ENCODE data around the gene MAP4.
A peak's percentile ranks its signal among the peaks of the same experiment; 100 is the strongest.

MAP4 gene

GRCh38 chr3:48001991-48002390 lies 14.2 kb downstream of the MAP4 start:
- TF ChIP-seq CTCF (IDR thresholded peaks at IDR 0.05; ENCODE audit: borderline replicate concordance, insufficient read depth, low read depth, low read length) = no peak
- no peak overlapping the region for H3K4me3 ChIP-seq (ENCODE audit: low read depth, low read length)

GRCh38 chr3:48000212-48000611 lies 16.0 kb downstream of the MAP4 start:
- TF ChIP-seq CTCF (IDR thresholded peaks at IDR 0.05; ENCODE audit: borderline replicate concordance, insufficient read depth, low read depth, low read length) = no peak
- no peak overlapping the region for H3K4me3 ChIP-seq (ENCODE audit: low read depth, low read length)

GRCh38 chr3:47996440-47996839 lies 19.8 kb downstream of the MAP4 start:
- TF ChIP-seq CTCF (IDR thresholded peaks at IDR 0.05; ENCODE audit: borderline replicate concordance, insufficient read depth, low read depth, low read length) = no peak
- no peak overlapping the region for H3K4me3 ChIP-seq (ENCODE audit: low read depth, low read length)

- H3K4me3 ChIP-seq (ENCODE audit: low read depth, low read length) = no peak overlapping the region
- TF ChIP-seq CTCF (IDR thresholded peaks at IDR 0.05; ENCODE audit: borderline replicate concordance, insufficient read depth, low read depth, low read length) = no peak
Measured at GRCh38 chr3:47994180-47994579, 22.0 kb downstream of the MAP4 start.

GRCh38 chr3:47991341-47991740 lies 24.9 kb downstream of the MAP4 start:
- TF ChIP-seq CTCF (IDR thresholded peaks at IDR 0.05; ENCODE audit: borderline replicate concordance, insufficient read depth, low read depth, low read length) = no peak
- no peak overlapping the region for H3K4me3 ChIP-seq (ENCODE audit: low read depth, low read length)

GRCh38 chr3:47989981-47990440 lies 26.2 kb downstream of the MAP4 start:
- H3K4me3 ChIP-seq (ENCODE audit: low read depth, low read length) = no peak overlapping the region

More at GRCh38 chr3:47989981-47990440, 26.2 kb downstream of the MAP4 start:
- TF ChIP-seq CTCF (IDR thresholded peaks at IDR 0.05; ENCODE audit: borderline replicate concordance, insufficient read depth, low read depth, low read length) = peak; percentile 71
